Mammary epithelial cell (primary cell): ENCODE data around the gene SPATA24.

Experiments
- CTCF ChIP-seq, 2 donors: IDR thresholded peaks in 1 of 2; conservative IDR thresholded peaks in 1 of 2; 2 replicates each; pipeline ENCODE4 v1.5.1; 2011 to 2012; ENCODE audit warnings: inconsistent platforms in 2 of 2, low read length in 2 of 2, mild to moderate bottlenecking in 2 of 2, control low read depth in 1 of 2, low read depth in 1 of 2; ENCODE audit not compliant: insufficient read depth in 1 of 2; ENCODE audit errors: extremely low read depth in 1 of 2
- EZH2 ChIP-seq: IDR thresholded peaks from 2 replicates; pipeline ENCODE4 v1.6.1; 2012; ENCODE audit warnings: low read length, inconsistent platforms, borderline replicate concordance

GRCh38 chr5:139418793-139419192 is 14.9 kb upstream of the SPATA24 start:
- no peak for TF ChIP-seq CTCF (conservative IDR thresholded peaks at IDR 0.05 in 1 of 2, IDR thresholded peaks at IDR 0.05 in 1 of 2; ENCODE audit: extremely low read depth in 1 of 2, insufficient read depth in 1 of 2, low read depth in 1 of 2, low read length in 2 of 2)
- no peak for TF ChIP-seq EZH2
